HCT116 (cell line): ENCODE results near the gene SLC46A3. TPM values are rescaled to one million over a fixed set of nuclear protein-coding genes. Genes with fewer than 3 reads are reported as not detected.

ENCODE experiments used
- ATAC-seq: fragments of 200-7000 bp; cut with Tn5 transposase; 2 replicates; pipeline ENCODE4 v1.9.1; 2020; ENCODE audit warnings: mild to moderate bottlenecking, moderate library complexity
- BruUV-seq: library from RNA; stranded (reverse); fragments of 400-500 nt; replicated peaks from 2 replicates; lab custom pipeline; 2021; lab: Mats Ljungman, UMichigan
- CTCF ChIA-PET: fragments of 300-600 bp; sonication (Branson Sonifier 250); formaldehyde crosslinking; loops from one replicate; lab custom pipeline; 2021; ENCODE audit warnings: antibody characterized with exemption; lab: Charles Lee
- POLR2A ChIA-PET: fragments of 300-600, 350-600 bp; sonication (Branson Sonifier 250); formaldehyde crosslinking; loops from one replicate; lab custom pipeline; 2021; ENCODE audit warnings: antibody characterized with exemption; lab: Charles Lee
- RAD21 ChIA-PET, 2 experiments: fragments of 300-600 bp; sonication (Branson Sonifier 250); formaldehyde crosslinking; loops; one replicate each; lab custom pipeline; 2023; ENCODE audit warnings: low total read pairs in 2 of 2; ENCODE audit not compliant: uncharacterized antibody in 2 of 2, unreplicated experiment in 2 of 2, low non-redundant PET in 1 of 2; lab: Charles Lee
- DNase-seq: peaks from one replicate; pipeline ENCODE4 v3.0.0-alpha.2; 2010; ENCODE audit warnings: low read depth, low spot score
- H2AFZ ChIP-seq: fragments of 200-600 bp; shearing (Covaris generic), sonication (generic); 2 replicates; pipeline ENCODE4 v1.6.1; 2017; ENCODE audit warnings: low read depth, mixed run types, mixed read lengths, antibody characterized with exemption, low read length; ENCODE audit not compliant: poor library complexity, severe bottlenecking
- H3K27ac ChIP-seq: 2 replicates; pipeline ENCODE4 v1.5.1; 2012; ENCODE audit warnings: low read depth, low read length
- H3K27me3 ChIP-seq: fragments of 200-600 bp; sonication (generic); 2 replicates; pipeline ENCODE4 v1.6.1; 2016; ENCODE audit warnings: mixed run types, low read length, mixed read lengths; ENCODE audit not compliant: insufficient read depth
- H3K36me3 ChIP-seq, 2 experiments: fragments of 200-500 bp in 1 of 2; fragments of 200-600 bp in 1 of 2; sonication (Bioruptor generic) in 1 of 2; sonication (generic) in 1 of 2; 2 replicates each; pipeline versions ENCODE4 v1.5.1 to v1.6.1; 2014 to 2016; ENCODE audit warnings: low read length in 2 of 2, inconsistent platforms in 1 of 2, mixed read lengths in 1 of 2, mixed run types in 1 of 2; ENCODE audit not compliant: insufficient read depth in 2 of 2, control insufficient read depth in 1 of 2
- H3K4me1 ChIP-seq, 2 experiments: fragments of 200-600 bp in 1 of 2; sonication (generic) in 1 of 2; 2 replicates each; pipeline versions ENCODE4 v1.5.1 to v1.6.1; 2012 to 2017; ENCODE audit warnings: low read length in 2 of 2, inconsistent platforms in 1 of 2, mild to moderate bottlenecking in 1 of 2, mixed read lengths in 1 of 2, mixed run types in 1 of 2, moderate library complexity in 1 of 2; ENCODE audit not compliant: insufficient read depth in 2 of 2, control insufficient read depth in 1 of 2
- H3K4me2 ChIP-seq: fragments of 200-600 bp; sonication (generic); 2 replicates; pipeline ENCODE4 v1.6.1; 2017; ENCODE audit warnings: mixed run types, low read length, mixed read lengths
- H3K4me3 ChIP-seq, 2 experiments: fragments of 200-600 bp in 1 of 2; sonication (generic) in 1 of 2; replicated peaks in 1 of 2; 2 replicates each; pipeline ENCODE4 v1.5.1; 2011 to 2016; ENCODE audit warnings: low read length in 2 of 2, control low read depth in 1 of 2, low read depth in 1 of 2, mild to moderate bottlenecking in 1 of 2, mixed read lengths in 1 of 2, mixed run types in 1 of 2
- H3K79me2 ChIP-seq: fragments of 200-600 bp; sonication (generic); 2 replicates; pipeline ENCODE4 v1.6.1; 2017; ENCODE audit warnings: mild to moderate bottlenecking, mixed run types, low read length, moderate library complexity, mixed read lengths; ENCODE audit not compliant: insufficient read depth
- H3K9ac ChIP-seq: fragments of 200-600 bp; sonication (generic); 2 replicates; pipeline ENCODE4 v1.6.1; 2016; ENCODE audit warnings: low read length, mixed read lengths
- H3K9me2 ChIP-seq: fragments of 200-600 bp; sonication (generic), shearing (Covaris generic); 2 replicates; pipeline ENCODE4 v1.6.1; 2017; ENCODE audit warnings: mixed run types, mild to moderate bottlenecking, moderate library complexity; ENCODE audit not compliant: insufficient read depth
- H3K9me3 ChIP-seq, 2 experiments: fragments of 200-500 bp in 1 of 2; fragments of 200-600 bp in 1 of 2; sonication (Bioruptor generic) in 1 of 2; sonication (generic) in 1 of 2; 2 replicates each; pipeline ENCODE4 v1.6.1; 2014 to 2017; ENCODE audit warnings: low read length in 2 of 2, mixed read lengths in 2 of 2, inconsistent platforms in 1 of 2, low read depth in 1 of 2, mild to moderate bottlenecking in 1 of 2, mixed run types in 1 of 2, moderate library complexity in 1 of 2; ENCODE audit not compliant: control insufficient read depth in 1 of 2, insufficient read depth in 1 of 2
- H4K20me1 ChIP-seq: fragments of 200-600 bp; sonication (generic), shearing (Covaris generic); 2 replicates; pipeline ENCODE4 v1.6.1; 2017; ENCODE audit warnings: mixed run types, mild to moderate bottlenecking, moderate library complexity; ENCODE audit not compliant: insufficient read depth
- ATF3 ChIP-seq: IDR thresholded peaks from 2 replicates; pipeline ENCODE4 v1.6.1; 2012
- CBX3 ChIP-seq: IDR thresholded peaks from 2 replicates; pipeline ENCODE4 v1.6.1; 2012; ENCODE audit warnings: low read depth
- CTCF ChIP-seq, 3 experiments: fragments of 200-600 bp in 1 of 3; sonication (generic) in 1 of 3; IDR thresholded peaks in 2 of 3; conservative IDR thresholded peaks in 1 of 3; 2 replicates each; pipeline ENCODE4 v1.5.1; 2012 to 2017; ENCODE audit warnings: low read depth in 2 of 3, low read length in 2 of 3, antibody characterized with exemption in 1 of 3, borderline replicate concordance in 1 of 3, control low read depth in 1 of 3, mild to moderate bottlenecking in 1 of 3, mixed read lengths in 1 of 3, mixed run types in 1 of 3, moderate library complexity in 1 of 3; ENCODE audit not compliant: insufficient read depth in 1 of 3
- EGR1 ChIP-seq: IDR thresholded peaks from 2 replicates; pipeline ENCODE4 v1.6.1; 2012; ENCODE audit warnings: low read depth
- ELF1 ChIP-seq: IDR thresholded peaks from 2 replicates; pipeline ENCODE4 v1.6.1; 2012; ENCODE audit warnings: low read depth, borderline replicate concordance
- EZH2 ChIP-seq: fragments of 200-600 bp; sonication (generic); IDR thresholded peaks from 2 replicates; pipeline ENCODE4 v1.6.1; 2017; ENCODE audit warnings: antibody characterized with exemption, mixed run types
- EZH2phosphoT487 ChIP-seq: fragments of 200-600 bp; IDR thresholded peaks from 2 replicates; pipeline ENCODE4 v1.6.1; 2018; ENCODE audit warnings: antibody characterized with exemption, borderline replicate concordance
- FOSL1 ChIP-seq: IDR thresholded peaks from 2 replicates; pipeline ENCODE4 v1.6.1; 2012; ENCODE audit warnings: low read depth
- JUND ChIP-seq: IDR thresholded peaks from 2 replicates; pipeline ENCODE4 v1.6.1; 2012
- POLR2A ChIP-seq: IDR thresholded peaks from 2 replicates; pipeline ENCODE4 v1.7.0; 2011; ENCODE audit warnings: borderline replicate concordance; ENCODE audit not compliant: insufficient read depth, insufficient read length; ENCODE audit errors: extremely low read depth
- RAD21 ChIP-seq: IDR thresholded peaks from 2 replicates; pipeline ENCODE4 v1.6.1; 2012; ENCODE audit warnings: low read depth, mild to moderate bottlenecking
- SRF ChIP-seq: IDR thresholded peaks from 2 replicates; pipeline ENCODE4 v1.6.1; 2012; ENCODE audit warnings: low read depth
- TCF7L2 ChIP-seq: IDR thresholded peaks from 2 replicates; pipeline ENCODE4 v1.7.0; 2011; ENCODE audit warnings: borderline replicate concordance, inconsistent platforms; ENCODE audit not compliant: insufficient read depth, insufficient read length; ENCODE audit errors: extremely low read depth
- YY1 ChIP-seq: IDR thresholded peaks from 2 replicates; pipeline ENCODE4 v1.6.1; 2011; ENCODE audit warnings: low read length, low read depth, moderate library complexity, mild to moderate bottlenecking; ENCODE audit not compliant: insufficient replicate concordance; ENCODE audit errors: extremely low read depth
- ZBTB33 ChIP-seq: IDR thresholded peaks from 2 replicates; pipeline ENCODE4 v1.6.1; 2011; ENCODE audit warnings: mild to moderate bottlenecking, low read length, moderate library complexity; ENCODE audit not compliant: insufficient replicate concordance; ENCODE audit errors: extremely low read depth
- ZNF274 ChIP-seq: fragments of 200-500 bp; sonication (Bioruptor generic); IDR thresholded peaks from 2 replicates; pipeline ENCODE4 v1.6.1; 2014; ENCODE audit warnings: mild to moderate bottlenecking, low read depth, low read length, inconsistent platforms
- intact Hi-C: fragments of 100-400 bp; cut with micrococcal nuclease; formaldehyde crosslinking; loops from 2 replicates; pipeline ENCODE4 v1.10.0; 2022
- total RNA-seq: library from RNA; stranded (reverse); gene quantifications from one replicate; pipeline ENCODE4 v1.2.1, GENCODE V29; 2021; ENCODE audit not compliant: unreplicated experiment
- TF ChIP-seq, protein P1 (sequence below): IDR thresholded peaks from 2 replicates; pipeline ENCODE4 v1.6.1; 2012

The SLC46A3 gene
- total RNA-seq, 1 experiment from 2014 or later, result 0.93 TPM

DNA sequence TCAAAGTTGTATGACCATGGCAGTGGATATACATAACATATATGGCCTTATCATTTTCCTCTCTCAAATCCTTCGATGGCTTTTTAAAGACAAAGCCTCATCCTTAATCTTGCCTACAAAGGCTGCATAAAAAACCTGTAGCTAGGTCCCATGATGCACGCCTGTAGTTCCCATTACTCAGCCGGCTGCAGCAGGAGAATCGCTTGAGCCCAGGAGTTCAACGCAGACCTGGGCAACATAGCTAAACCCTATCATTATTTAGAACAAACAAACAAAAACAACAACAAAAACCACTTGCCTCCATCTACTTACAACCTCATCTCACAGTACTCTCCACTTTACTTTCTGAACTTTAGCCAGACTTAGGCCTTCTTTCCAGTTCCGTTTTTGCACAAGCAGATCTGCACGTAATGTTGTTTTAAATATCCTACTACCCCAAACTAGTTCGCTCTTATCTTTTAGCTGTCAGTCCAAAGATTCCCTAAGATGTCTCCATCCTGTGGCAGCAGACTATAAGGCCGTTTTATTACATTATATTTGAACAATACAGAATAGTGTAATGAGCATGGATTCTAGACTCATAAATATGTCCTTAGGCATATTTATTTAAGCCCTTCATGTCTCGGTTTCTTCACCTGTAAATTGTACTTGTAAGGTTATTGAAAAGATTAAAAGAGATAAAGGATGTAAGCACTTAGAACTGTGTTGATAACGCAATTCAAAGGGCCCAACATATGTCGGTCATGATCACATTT, 60.8 kb downstream of the SLC46A3 start:
- H3K27ac ChIP-seq, result peak overlapping the region; percentile 75
- no peak overlapping the region for H2AFZ ChIP-seq
- ATAC-seq, result no peak
- ChIA-PET CTCF (interaction anchor here (1.7 kb wide), 1 partner anchor 334 kb away, joined by 5 read pairs; no protein-coding TSS in a partner anchor), RAD21 (no interaction called here), POLR2A (interaction anchor here (1.1 to 1.4 kb wide), 3 partner anchors 11 to 17 kb away, joined by 3 read pairs; no protein-coding TSS in a partner anchor)
- H3K9me3 ChIP-seq, result no peaks in the 10 kb centered on the region
- H3K9ac ChIP-seq, result peak overlapping the region; percentile 84
- DNase-seq, result no peak
- H3K4me3 ChIP-seq, result peak overlapping the region; percentile 88 to 96
- H3K4me2 ChIP-seq, result peak overlapping the region; percentile 75
- no peaks in the 10 kb centered on the region for H3K9me2 ChIP-seq
- H3K79me2 ChIP-seq, result peaks cover 80% of the 10 kb centered on the region
- intact Hi-C loops, result no loop called here
- TF ChIP-seq JUND (no peak), EZH2phosphoT487 (no peak), CTCF (IDR thresholded peaks at IDR 0.05 in 2 of 3, conservative IDR thresholded peaks at IDR 0.05 in 1 of 3; ENCODE audit: borderline replicate concordance in 1 of 3, insufficient read depth in 1 of 3, low read depth in 2 of 3, low read length in 2 of 3) (no peak), ATF3 (no peak), EZH2 (no peak), ZNF274 (no peak), POLR2A (no peak), FOSL1 (no peak), RAD21 (no peak), ELF1 (no peak), ZBTB33 (no peak), CBX3 (no peak), EGR1 (no peak), TCF7L2 (no peak), YY1 (no peak), SRF (no peak)
- TF ChIP-seq, protein P1, sequence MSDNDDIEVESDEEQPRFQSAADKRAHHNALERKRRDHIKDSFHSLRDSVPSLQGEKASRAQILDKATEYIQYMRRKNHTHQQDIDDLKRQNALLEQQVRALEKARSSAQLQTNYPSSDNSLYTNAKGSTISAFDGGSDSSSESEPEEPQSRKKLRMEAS, result no peak
- no peaks in the 10 kb centered on the region for H3K27me3 ChIP-seq
- H3K4me1 ChIP-seq, result peaks cover 14 to 18% of the 10 kb centered on the region in 2 experiments; a peak in 3 of 4 replicates
- H3K36me3 ChIP-seq, result peaks cover 15 to 18% of the 10 kb centered on the region in 2 experiments
- BruUV-seq, result no TSS peak
- peaks cover 11% of the 10 kb centered on the region; the same call in 1 of the 2 replicates for H4K20me1 ChIP-seq
